Thyroid gland (tissue), 4 donors: ENCODE results near the gene FLNA. TPM values are rescaled to one million over a fixed set of nuclear protein-coding genes. Genes with fewer than 3 reads are reported as not detected.

Experiments
- DNase-seq, 2 donors: peaks; one replicate each; pipeline ENCODE4 v3.0.0-alpha.2; 2019
- H3K27ac ChIP-seq, 3 donors: fragments of 200-600 bp; sonication (generic); 1 replicate in 2 of 3; 2 replicates in 1 of 3; pipeline ENCODE4 v1.5.1; 2016 to 2019; ENCODE audit warnings: mild to moderate bottlenecking in 1 of 3, moderate library complexity in 1 of 3
- H3K27me3 ChIP-seq: fragments of 200-600 bp; sonication (generic); one replicate; pipeline ENCODE4 v1.5.1; 2019
- H3K36me3 ChIP-seq, 2 donors: fragments of 200-600 bp; sonication (generic); one replicate each; pipeline ENCODE4 v1.5.1; 2016 to 2019
- H3K4me1 ChIP-seq, 2 donors: fragments of 200-600 bp; sonication (generic); one replicate each; pipeline ENCODE4 v1.5.1; 2017 to 2019
- H3K4me3 ChIP-seq, 3 donors: fragments of 200-600 bp; sonication (generic); replicated peaks in 1 of 3; 1 replicate in 2 of 3; 2 replicates in 1 of 3; pipeline ENCODE4 v1.5.1; 2016; ENCODE audit warnings: mild to moderate bottlenecking in 1 of 3
- H3K9me3 ChIP-seq: fragments of 200-600 bp; sonication (generic); one replicate; pipeline ENCODE4 v1.5.1; 2017
- POLR2A ChIP-seq, 2 donors: fragments of 450-650 bp; IDR thresholded peaks; one replicate each; pipeline ENCODE4 v1.6.1; 2017; ENCODE audit warnings: antibody characterized with exemption in 2 of 2, mild to moderate bottlenecking in 2 of 2, moderate library complexity in 1 of 2
- WGBS, 2 donors: methylation state at CpG; one replicate each; pipeline ENCODE4 v1.1.5; 2017; 5-methylcytosine and 5-hydroxymethylcytosine counted together
- intact Hi-C: fragments of 100-400 bp; cut with DNase I; formaldehyde crosslinking; loops from one replicate; pipeline ENCODE4 v1.15.1; 2023
- total RNA-seq, 4 donors: library from RNA; depleted of rRNA; stranded (reverse); fragments of >200 nt; gene quantifications; one replicate each; pipeline ENCODE4 v1.2.3, GENCODE V29; 2016
- TF ChIP-seq, protein P1 (sequence below), 6 experiments: fragments of 200-600 bp in 3 of 6; fragments of 450-650 bp in 3 of 6; sonication (generic) in 3 of 6; IDR thresholded peaks; one replicate each; pipeline ENCODE4 v1.5.1; 2016 to 2019; ENCODE audit warnings: antibody characterized with exemption in 6 of 6, mild to moderate bottlenecking in 2 of 6, inconsistent platforms in 1 of 6, moderate library complexity in 1 of 6

FLNA gene
- total RNA-seq, 4 donors from 2014 or later: 143 to 553 (median 291) TPM

DNA sequence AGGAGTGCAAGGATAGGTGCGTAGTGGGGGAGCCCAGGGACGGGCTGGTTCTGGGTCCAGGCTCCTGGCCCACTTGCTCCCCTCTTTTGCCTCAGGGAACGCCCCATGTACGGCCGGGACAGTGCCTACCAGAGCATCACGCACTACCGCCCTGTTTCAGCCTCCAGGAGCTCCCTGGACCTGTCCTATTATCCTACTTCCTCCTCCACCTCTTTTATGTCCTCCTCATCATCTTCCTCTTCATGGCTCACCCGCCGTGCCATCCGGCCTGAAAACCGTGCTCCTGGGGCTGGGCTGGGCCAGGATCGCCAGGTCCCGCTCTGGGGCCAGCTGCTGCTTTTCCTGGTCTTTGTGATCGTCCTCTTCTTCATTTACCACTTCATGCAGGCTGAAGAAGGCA, 6.4 kb upstream of the FLNA start:
- intact Hi-C loops: loop anchor here (5.0 kb wide), 1 partner anchor 48 kb away; no protein-coding TSS in a partner anchor
- H3K27ac ChIP-seq: peak overlapping the region in 1 of 3 donors; percentile 90
- TF ChIP-seq, protein P1, sequence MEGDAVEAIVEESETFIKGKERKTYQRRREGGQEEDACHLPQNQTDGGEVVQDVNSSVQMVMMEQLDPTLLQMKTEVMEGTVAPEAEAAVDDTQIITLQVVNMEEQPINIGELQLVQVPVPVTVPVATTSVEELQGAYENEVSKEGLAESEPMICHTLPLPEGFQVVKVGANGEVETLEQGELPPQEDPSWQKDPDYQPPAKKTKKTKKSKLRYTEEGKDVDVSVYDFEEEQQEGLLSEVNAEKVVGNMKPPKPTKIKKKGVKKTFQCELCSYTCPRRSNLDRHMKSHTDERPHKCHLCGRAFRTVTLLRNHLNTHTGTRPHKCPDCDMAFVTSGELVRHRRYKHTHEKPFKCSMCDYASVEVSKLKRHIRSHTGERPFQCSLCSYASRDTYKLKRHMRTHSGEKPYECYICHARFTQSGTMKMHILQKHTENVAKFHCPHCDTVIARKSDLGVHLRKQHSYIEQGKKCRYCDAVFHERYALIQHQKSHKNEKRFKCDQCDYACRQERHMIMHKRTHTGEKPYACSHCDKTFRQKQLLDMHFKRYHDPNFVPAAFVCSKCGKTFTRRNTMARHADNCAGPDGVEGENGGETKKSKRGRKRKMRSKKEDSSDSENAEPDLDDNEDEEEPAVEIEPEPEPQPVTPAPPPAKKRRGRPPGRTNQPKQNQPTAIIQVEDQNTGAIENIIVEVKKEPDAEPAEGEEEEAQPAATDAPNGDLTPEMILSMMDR (IDR thresholded peaks at IDR 0.05): no peak
- no peak for TF ChIP-seq POLR2A (IDR thresholded peaks at IDR 0.05)
- H3K36me3 ChIP-seq: no peaks in the 10 kb centered on the region
- H3K4me3 ChIP-seq: peak overlapping the region in 1 of 3 donors; percentile 58
- H3K27me3 ChIP-seq: no peaks in the 10 kb centered on the region
- peaks cover 5 to 10% of the 10 kb centered on the region in 2 donors for H3K4me1 ChIP-seq
- DNase-seq: no peak
- H3K9me3 ChIP-seq: no peaks in the 10 kb centered on the region
- 90 to 96% methylated on average over 13 to 14 of the region's 14 CpGs for WGBS, 2 donors

DNA sequence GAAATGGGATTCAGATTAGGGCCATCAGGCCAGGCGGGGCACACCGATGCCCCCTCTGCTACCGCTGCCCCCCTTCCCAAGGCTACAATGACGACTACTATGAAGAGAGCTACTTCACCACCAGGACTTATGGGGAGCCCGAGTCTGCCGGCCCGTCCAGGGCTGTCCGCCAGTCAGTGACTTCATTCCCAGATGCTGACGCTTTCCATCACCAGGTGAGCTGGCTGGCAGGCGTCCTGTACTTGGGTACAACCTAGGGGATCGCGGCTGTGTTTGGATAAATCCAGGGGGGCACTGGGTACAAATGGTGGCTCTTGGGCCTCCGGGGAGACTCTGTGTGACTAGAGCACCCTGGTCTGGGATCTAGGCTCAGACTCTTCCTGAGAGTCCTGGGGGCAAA, 5.7 kb upstream of the FLNA start:
- intact Hi-C loops: loop anchor here (5.0 kb wide), 1 partner anchor 48 kb away; no protein-coding TSS in a partner anchor
- Histone ChIP-seq H3K4me3 (peak overlapping the region; percentile 58 to 70 (median 65)), H3K4me1 (peaks cover 5 to 10% of the 10 kb centered on the region in 2 donors), H3K9me3 (no peaks in the 10 kb centered on the region), H3K27ac (peak overlapping the region; percentile 90 to 96 (median 95)), H3K27me3 (no peaks in the 10 kb centered on the region), H3K36me3 (no peaks in the 10 kb centered on the region)
- DNase-seq: peak; percentile 17 to 29
- no peak for TF ChIP-seq POLR2A (IDR thresholded peaks at IDR 0.05)
- TF ChIP-seq, protein P1 (IDR thresholded peaks at IDR 0.05): no peak
- WGBS, 2 donors: 16 to 40% methylated on average over 1 to 4 of the region's 13 CpGs

DNA sequence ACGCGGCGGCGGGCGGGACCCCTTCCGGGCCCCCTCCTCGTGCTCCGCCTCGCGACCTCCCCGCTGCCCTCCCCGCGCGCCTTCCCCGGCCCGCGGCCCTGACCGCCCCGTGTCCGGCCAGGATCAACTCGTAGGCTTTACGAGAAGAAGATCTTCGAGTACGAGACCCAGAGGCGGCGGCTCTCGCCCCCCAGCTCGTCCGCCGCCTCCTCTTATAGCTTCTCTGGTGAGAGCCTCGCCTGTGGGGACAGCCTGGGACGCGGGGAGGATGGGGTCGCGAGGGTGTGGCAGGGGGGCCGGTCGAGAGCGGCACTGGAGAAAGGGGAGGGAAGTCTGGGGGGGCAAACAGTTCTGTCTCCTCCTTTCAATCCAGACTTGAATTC, 5.1 kb upstream of the FLNA start:
- DNase-seq: no peak
- intact Hi-C loops: no loop called here
- no CpG with 5 or more reads among the region's 38 CpGs for WGBS, 2 donors
- Histone ChIP-seq H3K27me3 (no peaks in the 10 kb centered on the region), H3K9me3 (no peaks in the 10 kb centered on the region), H3K27ac (peak overlapping the region; percentile 90 to 96 (median 95)), H3K4me3 (peak overlapping the region; percentile 58 to 70 (median 65)), H3K4me1 (peaks cover 5 to 10% of the 10 kb centered on the region in 2 donors), H3K36me3 (no peaks in the 10 kb centered on the region)
- TF ChIP-seq, protein P1 (IDR thresholded peaks at IDR 0.05): no peak
- TF ChIP-seq POLR2A (IDR thresholded peaks at IDR 0.05): no peak

DNA sequence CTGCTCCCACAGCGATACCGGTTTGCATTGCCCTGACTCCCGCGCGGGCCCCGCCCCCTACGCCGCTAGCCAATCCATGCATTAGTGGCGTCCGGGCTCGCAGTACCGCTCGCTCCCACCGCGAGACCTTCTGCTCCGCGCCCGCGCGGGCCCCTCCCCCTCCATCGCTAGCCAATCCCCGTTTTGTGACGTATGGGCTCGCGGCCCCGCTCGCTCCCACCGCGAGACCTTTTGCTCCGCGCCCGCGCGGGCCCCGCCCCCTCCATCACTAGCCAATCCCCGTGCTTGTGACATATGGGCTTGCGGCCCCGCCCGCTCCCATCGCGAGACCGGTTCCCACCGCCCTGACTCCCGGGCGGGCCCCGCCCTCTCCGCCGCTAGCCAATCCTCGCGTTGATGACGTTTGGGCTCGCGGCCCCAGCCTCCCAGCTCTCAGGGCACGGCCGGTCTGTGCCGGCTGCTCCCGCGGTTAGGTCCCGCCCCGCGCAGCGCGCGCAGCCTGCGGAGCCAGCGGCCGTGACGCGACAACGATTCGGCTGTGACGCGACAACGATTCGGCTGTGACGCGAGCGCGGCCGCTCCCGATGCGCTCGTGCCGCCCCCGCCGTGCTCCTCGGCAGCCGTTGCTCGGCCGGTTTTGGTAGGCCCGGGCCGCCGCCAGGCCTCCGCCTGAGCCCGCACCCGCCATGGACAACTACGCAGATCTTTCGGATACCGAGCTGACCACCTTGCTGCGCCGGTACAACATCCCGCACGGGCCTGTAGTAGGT, 4.5 kb upstream of the FLNA start, which contains the start of gene EMD:
EMD (plus strand) TSS at position 497 of the 770 bp plus-strand sequence; CDS start at position 687, 190 bp downstream.
- DNase-seq: peak; percentile 98 to 99
- Histone ChIP-seq H3K36me3 (no peaks in the 10 kb centered on the region), H3K4me1 (peaks cover 7 to 12% of the 10 kb centered on the region in 2 donors), H3K9me3 (no peaks in the 10 kb centered on the region), H3K27ac (peak within 1 kb of the TSS; percentile 96 to 97 (median 96)), H3K27me3 (no peaks in the 10 kb centered on the region), H3K4me3 (peak within 1 kb of the TSS; percentile 58 to 70 (median 65))
- WGBS, 2 donors: 0% methylated on average over 1 of the region's 103 CpGs; no CpG with 5 or more reads in 1 of the 2 donors
- TF ChIP-seq, protein P1 (IDR thresholded peaks at IDR 0.05): peak in 3 of 6 experiments; percentile 11 to 39 (median 16)
- peak; percentile 14 to 88 for TF ChIP-seq POLR2A (IDR thresholded peaks at IDR 0.05)
- intact Hi-C loops: no loop called here
